Fibroblast of pulmonary artery (primary cell): ENCODE measurements around the gene KCNH1.

Source experiments
- DNase-seq: peaks from one replicate; pipeline ENCODE4 v3.0.0-alpha.2; 2010; ENCODE audit warnings: low read depth
- H3K4me3 ChIP-seq: replicated peaks from 2 replicates; pipeline ENCODE4 v1.5.1; 2011; ENCODE audit warnings: low read depth, mild to moderate bottlenecking, control low read depth, low read length, moderate library complexity
- TF ChIP-seq, protein P1 (sequence below): IDR thresholded peaks from 2 replicates; pipeline ENCODE4 v1.5.1; 2011; ENCODE audit warnings: mild to moderate bottlenecking, control low read depth, low read length, inconsistent platforms; ENCODE audit errors: missing control alignments

The KCNH1 gene

DNA sequence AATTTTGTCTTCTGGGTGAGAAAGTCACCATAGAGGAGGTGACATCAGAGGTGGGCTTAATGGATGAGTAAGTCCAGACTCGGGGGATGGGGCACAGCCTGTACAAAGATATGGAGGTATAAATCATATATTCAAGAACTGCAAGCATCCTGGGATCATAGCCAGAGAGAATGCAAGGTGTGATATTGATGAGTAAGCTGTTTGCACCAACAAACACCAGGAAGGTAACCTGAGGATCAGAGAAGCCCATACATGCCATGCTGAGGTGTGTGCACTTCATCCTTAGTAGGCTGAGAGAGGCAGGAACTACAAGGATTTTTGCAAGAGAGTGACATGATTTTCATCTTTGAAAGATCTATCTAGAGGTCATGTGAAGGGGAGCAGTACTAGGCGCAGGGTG, 498.8 kb downstream of the KCNH1 start:
- DNase-seq: no peak
- TF ChIP-seq, protein P1, sequence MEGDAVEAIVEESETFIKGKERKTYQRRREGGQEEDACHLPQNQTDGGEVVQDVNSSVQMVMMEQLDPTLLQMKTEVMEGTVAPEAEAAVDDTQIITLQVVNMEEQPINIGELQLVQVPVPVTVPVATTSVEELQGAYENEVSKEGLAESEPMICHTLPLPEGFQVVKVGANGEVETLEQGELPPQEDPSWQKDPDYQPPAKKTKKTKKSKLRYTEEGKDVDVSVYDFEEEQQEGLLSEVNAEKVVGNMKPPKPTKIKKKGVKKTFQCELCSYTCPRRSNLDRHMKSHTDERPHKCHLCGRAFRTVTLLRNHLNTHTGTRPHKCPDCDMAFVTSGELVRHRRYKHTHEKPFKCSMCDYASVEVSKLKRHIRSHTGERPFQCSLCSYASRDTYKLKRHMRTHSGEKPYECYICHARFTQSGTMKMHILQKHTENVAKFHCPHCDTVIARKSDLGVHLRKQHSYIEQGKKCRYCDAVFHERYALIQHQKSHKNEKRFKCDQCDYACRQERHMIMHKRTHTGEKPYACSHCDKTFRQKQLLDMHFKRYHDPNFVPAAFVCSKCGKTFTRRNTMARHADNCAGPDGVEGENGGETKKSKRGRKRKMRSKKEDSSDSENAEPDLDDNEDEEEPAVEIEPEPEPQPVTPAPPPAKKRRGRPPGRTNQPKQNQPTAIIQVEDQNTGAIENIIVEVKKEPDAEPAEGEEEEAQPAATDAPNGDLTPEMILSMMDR: no peak
- no peak overlapping the region for H3K4me3 ChIP-seq

- TF ChIP-seq, protein P1: no peak
- no peak for DNase-seq
- H3K4me3 ChIP-seq: no peak overlapping the region
Observed at GRCh38 chr1:210633636-210634035, 500.3 kb downstream of the KCNH1 start.

DNA sequence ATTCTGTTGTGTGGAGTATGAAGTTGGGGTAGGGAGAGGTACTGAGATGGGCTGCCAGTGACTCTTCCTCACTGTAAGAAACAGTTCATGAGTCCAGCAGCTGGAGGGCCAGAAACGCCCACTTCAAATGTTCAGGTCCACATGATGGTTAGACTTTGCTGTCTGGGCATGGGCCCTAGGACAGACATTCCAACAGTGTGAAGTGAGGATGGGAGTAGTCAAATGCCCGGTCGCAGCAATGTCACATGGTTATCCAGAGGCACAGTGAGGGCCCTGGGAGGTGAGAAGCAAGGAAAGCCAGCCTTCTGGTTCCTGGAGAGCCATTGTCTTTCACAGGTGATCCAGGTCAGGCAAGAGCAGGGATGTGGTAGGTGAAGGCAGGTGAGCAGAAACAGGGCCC, 500.8 kb downstream of the KCNH1 start:
- TF ChIP-seq, protein P1: no peak
- no peak overlapping the region for H3K4me3 ChIP-seq
- DNase-seq: no peak

- DNase-seq: no peak
- no peak overlapping the region for H3K4me3 ChIP-seq
- TF ChIP-seq, protein P1: no peak
Observed at GRCh38 chr1:210631399-210631798, 502.5 kb downstream of the KCNH1 start.

- TF ChIP-seq, protein P1: no peak
- no peak for DNase-seq
- H3K4me3 ChIP-seq: no peak overlapping the region
Observed at GRCh38 chr1:210629276-210629675, 504.7 kb downstream of the KCNH1 start.

DNA sequence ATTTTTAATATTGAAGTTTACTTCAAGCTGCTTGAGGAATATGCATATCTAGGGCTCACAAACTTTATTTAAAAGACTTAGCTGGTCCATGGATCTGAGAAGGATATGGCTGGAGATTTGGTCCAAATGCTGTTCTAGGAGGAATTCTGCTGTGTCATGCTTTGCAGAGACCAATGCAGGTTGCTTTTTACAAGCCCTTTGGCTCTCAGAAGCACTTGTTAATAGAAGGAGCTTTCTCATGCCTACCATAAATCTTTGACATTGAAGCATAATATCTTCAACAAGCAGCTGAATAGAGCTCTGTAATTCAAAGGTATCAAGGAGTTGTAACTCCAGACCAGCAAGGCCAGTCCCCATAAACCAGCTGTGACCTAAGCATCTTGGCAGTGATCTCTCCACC, 506.2 kb downstream of the KCNH1 start:
- DNase-seq: no peak
- H3K4me3 ChIP-seq: no peak overlapping the region
- TF ChIP-seq, protein P1: no peak
